NCI-H146 treated with DMSO at 0.1 percent for 48 hours (cell line): ENCODE measurements around the gene PSMB1.
"Not testable (repeated sequence)": the region's sequence is repeated elsewhere in the genome, so short reads cannot be mapped to it uniquely, and the experiment has no call there.

Experiments used
- DNase-seq: peaks from one replicate; lab custom pipeline; 2025; ENCODE audit not compliant: unreplicated experiment; lab: John Stamatoyannopoulos, UW

Gene PSMB1

GRCh38 chr6:170536671-170537070 is 16.4 kb downstream of the PSMB1 start:
- DNase-seq: no peak

- no peak for DNase-seq
Measured at GRCh38 chr6:170535004-170535403, 18.1 kb downstream of the PSMB1 start.

GRCh38 chr6:170533792-170534191 is 19.3 kb downstream of the PSMB1 start:
- DNase-seq: no peak

- DNase-seq: no peak
Measured at GRCh38 chr6:170532867-170533488, 20.1 kb downstream of the PSMB1 start.

- peak; percentile 71 for DNase-seq
Measured at GRCh38 chr6:170529839-170530469, 23.2 kb downstream of the PSMB1 start.

GRCh38 chr6:170527995-170528394 is 25.1 kb downstream of the PSMB1 start:
- DNase-seq: not testable (repeated sequence)

GRCh38 chr6:170525795-170526194 is 27.3 kb downstream of the PSMB1 start:
- DNase-seq: no peak

- DNase-seq: no peak
Measured at GRCh38 chr6:170524172-170524502, 29.0 kb downstream of the PSMB1 start.

GRCh38 chr6:170523256-170524171 is 29.6 kb downstream of the PSMB1 start:
- no peak for DNase-seq

- DNase-seq: no peak
Measured at GRCh38 chr6:170522565-170523183, 30.4 kb downstream of the PSMB1 start.

- peak; percentile 91 for DNase-seq
Measured at GRCh38 chr6:170516783-170517616, 36.1 kb downstream of the PSMB1 start.

GRCh38 chr6:170514908-170515307 is 38.2 kb downstream of the PSMB1 start:
- no peak for DNase-seq

- DNase-seq: no peak
Measured at GRCh38 chr6:170512249-170512648, 40.9 kb downstream of the PSMB1 start.

- DNase-seq: no peak
Measured at GRCh38 chr6:170510631-170511030, 42.5 kb downstream of the PSMB1 start.

- DNase-seq: no peak
Measured at GRCh38 chr6:170509723-170510018, 43.4 kb downstream of the PSMB1 start.

GRCh38 chr6:170508892-170509722 is 44.0 kb downstream of the PSMB1 start:
- not testable (repeated sequence) for DNase-seq

- not testable (repeated sequence) for DNase-seq
Measured at GRCh38 chr6:170508275-170508674, 44.8 kb downstream of the PSMB1 start.

- DNase-seq: not testable (repeated sequence)
Measured at GRCh38 chr6:170507728-170508127, 45.4 kb downstream of the PSMB1 start.

GRCh38 chr6:170506446-170506845 is 46.7 kb downstream of the PSMB1 start:
- DNase-seq: no peak

GRCh38 chr6:170505306-170505705 is 47.8 kb downstream of the PSMB1 start:
- DNase-seq: no peak
